Left ventricle myocardium inferior (tissue), 1 donor: ENCODE data around the gene HIC1. TPM values are rescaled to one million over a fixed set of nuclear protein-coding genes. Genes with fewer than 3 reads are reported as not detected.

Experiments
- DNase-seq: peaks from one replicate; pipeline ENCODE4 v3.0.0-alpha.2; 2020
- H3K27ac ChIP-seq: fragments of 200-600 bp; replicated peaks from 2 replicates; pipeline ENCODE4 v1.8.0; 2021
- H3K27me3 ChIP-seq: fragments of 200-600 bp; 2 replicates; pipeline ENCODE4 v1.8.0; 2021; ENCODE audit warnings: low read depth
- H3K36me3 ChIP-seq: fragments of 200-600 bp; 2 replicates; pipeline ENCODE4 v1.8.0; 2021
- H3K4me1 ChIP-seq: fragments of 200-600 bp; 2 replicates; pipeline ENCODE4 v1.8.0; 2021
- H3K4me3 ChIP-seq: fragments of 200-600 bp; 2 replicates; pipeline ENCODE4 v1.8.0; 2021; ENCODE audit warnings: mild to moderate bottlenecking, moderate library complexity
- H3K9me3 ChIP-seq: fragments of 200-600 bp; replicated peaks from 2 replicates; pipeline ENCODE4 v1.8.0; 2021
- CTCF ChIP-seq: fragments of 200-600 bp; IDR thresholded peaks from 2 replicates; pipeline ENCODE4 v1.8.0; 2021; ENCODE audit warnings: antibody characterized with exemption, mild to moderate bottlenecking, borderline replicate concordance
- intact Hi-C: fragments of 100-400 bp; cut with micrococcal nuclease; formaldehyde crosslinking; loops from one replicate; pipeline ENCODE4 v1.11.0; 2022
- total RNA-seq: library from RNA; stranded (reverse); fragmentation: NEBNext Ultra II Directional; extraction: Animal tissue kit (Norgen Biotek cat#: 25700); gene quantifications from one replicate; pipeline ENCODE4 v1.2.1, GENCODE V29; 2021
- donor health status: DM: no; HTN: yes; CAD: no; lungs with severe emphysema.

The HIC1 gene
- total RNA-seq, 1 donor from 2014 or later, result 23.5 TPM

DNA sequence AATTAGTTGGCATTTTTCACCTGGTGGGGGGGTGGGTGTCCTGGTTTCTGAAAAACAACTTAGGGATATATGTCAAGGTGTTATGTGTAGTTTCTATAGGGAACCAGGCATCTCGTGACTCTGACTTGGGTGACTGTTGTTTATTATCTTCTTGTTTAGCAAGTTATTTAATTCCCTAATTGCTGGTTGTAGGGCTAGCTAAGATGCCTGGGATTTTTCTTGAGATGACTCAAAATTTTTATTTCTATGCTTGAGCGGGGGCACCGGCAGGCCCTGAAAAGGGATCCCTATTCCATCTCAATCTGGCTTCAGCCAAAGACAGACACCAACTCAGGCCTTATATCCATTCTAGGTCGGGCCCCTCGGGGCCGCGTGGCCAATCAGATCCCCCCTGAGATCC is 21.8 kb upstream of the HIC1 start:
- peaks cover 31% of the 10 kb centered on the region for H3K36me3 ChIP-seq
- H3K4me1 ChIP-seq, result peaks cover 38% of the 10 kb centered on the region
- TF ChIP-seq CTCF, result no peak
- no peak overlapping the region for H3K4me3 ChIP-seq
- H3K27ac ChIP-seq, result no peak overlapping the region
- DNase-seq, result no peak
- intact Hi-C loops, result no loop called here
- H3K9me3 ChIP-seq, result no peaks in the 10 kb centered on the region
- H3K27me3 ChIP-seq, result peaks cover 9% of the 10 kb centered on the region

- intact Hi-C loops, result no loop called here
- no peaks in the 10 kb centered on the region for H3K27me3 ChIP-seq
- H3K9me3 ChIP-seq, result no peaks in the 10 kb centered on the region
- peaks cover 38% of the 10 kb centered on the region for H3K4me1 ChIP-seq
- TF ChIP-seq CTCF, result no peak
- H3K4me3 ChIP-seq, result no peak overlapping the region
- H3K36me3 ChIP-seq, result peaks cover 31% of the 10 kb centered on the region
- DNase-seq, result no peak
- no peak overlapping the region for H3K27ac ChIP-seq
Observed at GRCh38 chr17:2034157-2034556, 20.7 kb upstream of the HIC1 start.

DNA sequence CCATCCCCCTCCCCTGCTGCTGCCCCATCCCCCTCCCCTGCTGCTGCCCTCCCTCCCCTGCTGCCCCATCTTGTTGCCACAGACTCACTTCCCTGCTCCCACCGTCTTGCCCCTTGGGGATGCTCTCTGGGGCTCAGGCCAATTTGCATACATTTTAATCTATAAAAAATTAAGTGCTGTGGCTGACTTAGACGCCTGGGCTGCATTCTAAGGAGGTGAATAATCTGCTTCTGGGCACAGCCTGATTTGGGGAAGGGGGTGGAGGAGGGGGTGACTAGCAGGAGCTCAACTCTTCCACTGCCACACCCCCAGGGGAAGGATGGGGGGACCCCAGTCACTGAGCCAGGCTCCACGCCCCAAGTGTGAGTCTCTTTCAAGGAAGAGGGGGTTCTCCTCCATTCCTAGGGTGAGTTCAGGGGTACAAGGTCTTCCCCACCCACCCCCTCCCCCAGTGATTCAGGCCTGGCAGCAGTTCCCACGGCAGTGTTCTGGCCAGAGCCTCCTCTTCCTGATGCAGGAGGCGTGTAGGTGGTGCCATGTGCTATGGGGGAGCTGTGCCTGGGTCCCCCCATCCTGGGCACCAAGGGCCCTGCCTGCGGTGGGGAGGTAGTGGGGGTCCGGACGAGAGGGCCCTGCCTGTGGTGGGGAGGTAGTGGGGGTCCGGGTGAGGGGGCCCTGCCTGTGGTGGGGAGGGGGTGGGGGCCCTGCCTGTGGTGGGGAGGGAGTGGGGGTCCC is 19.9 kb upstream of the HIC1 start:
- Histone ChIP-seq H3K4me3 (no peak overlapping the region), H3K27ac (no peak overlapping the region), H3K27me3 (no peaks in the 10 kb centered on the region), H3K9me3 (no peaks in the 10 kb centered on the region), H3K36me3 (peaks cover 35% of the 10 kb centered on the region), H3K4me1 (peaks cover 32% of the 10 kb centered on the region)
- intact Hi-C loops, result no loop called here
- TF ChIP-seq CTCF, result no peak
- no peak for DNase-seq

DNA sequence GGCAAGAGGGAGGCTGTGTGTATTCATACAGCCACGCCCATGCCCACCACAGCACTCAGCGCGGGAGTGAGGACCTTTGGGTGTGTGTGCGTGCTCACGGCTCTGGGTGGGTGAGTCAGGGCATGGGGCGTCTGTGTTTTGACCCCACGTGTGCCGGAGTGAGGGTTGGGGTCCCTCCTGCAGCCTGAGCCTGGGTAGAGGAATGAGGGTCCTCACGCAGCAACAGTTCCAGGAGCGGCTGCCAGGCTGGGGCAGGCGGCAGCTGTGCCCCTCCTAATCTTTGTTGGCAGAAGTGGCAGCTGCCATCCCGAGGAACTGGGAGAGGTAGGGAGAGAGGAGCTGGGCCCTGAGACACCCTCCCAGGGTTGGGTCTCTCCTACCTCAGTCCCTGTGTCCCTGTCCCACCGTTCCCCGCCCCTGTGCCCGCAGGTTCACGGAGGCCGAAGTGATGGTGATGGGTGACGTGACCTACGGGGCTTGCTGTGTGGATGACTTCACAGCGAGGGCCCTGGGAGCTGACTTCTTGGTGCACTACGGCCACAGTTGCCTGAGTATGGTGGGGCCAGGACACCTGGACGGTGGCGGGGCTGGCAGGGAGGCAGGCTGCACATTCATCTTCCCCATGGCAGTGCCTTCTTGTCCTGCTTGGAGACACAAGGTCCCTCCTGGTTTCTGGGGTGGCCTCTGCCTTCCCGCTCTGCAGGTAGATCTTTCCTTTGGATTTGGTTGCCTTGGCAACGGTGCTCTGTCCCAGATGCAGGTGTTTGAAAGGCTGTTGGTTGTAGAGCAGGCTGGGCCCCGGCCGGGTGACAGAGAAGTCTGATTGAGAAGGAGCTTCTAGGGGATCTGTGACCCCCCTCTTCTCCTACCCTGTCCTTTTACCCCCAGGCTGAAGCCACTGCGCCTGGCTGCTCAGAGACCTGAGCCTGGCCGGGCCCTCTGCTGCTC is 19.1 kb upstream of the HIC1 start:
- TF ChIP-seq CTCF, result no peak
- peaks cover 26% of the 10 kb centered on the region for H3K4me1 ChIP-seq
- H3K9me3 ChIP-seq, result no peaks in the 10 kb centered on the region
- DNase-seq, result no peak
- no peak overlapping the region for H3K4me3 ChIP-seq
- intact Hi-C loops, result no loop called here
- H3K36me3 ChIP-seq, result peaks cover 38% of the 10 kb centered on the region
- H3K27ac ChIP-seq, result no peak overlapping the region
- no peaks in the 10 kb centered on the region for H3K27me3 ChIP-seq

DNA sequence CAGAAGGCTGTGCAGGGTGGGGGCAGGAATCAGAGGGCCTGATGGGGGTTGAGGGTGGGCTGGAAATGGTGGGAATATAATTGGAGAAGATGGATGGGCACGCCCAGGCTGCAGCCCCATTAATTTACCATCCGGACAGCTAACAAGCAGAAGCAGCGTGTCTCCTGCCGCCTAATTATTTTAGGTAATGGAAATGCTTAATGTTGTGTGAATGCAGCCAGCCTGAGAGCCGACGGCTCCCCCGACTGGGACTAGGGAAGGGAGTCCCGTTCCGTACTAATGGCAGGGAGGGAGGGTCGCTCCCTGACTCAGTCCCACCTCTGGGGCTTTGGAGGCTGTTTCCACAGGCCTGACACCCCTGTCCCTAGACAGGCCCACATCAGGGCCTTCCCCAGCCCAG is 17.7 kb upstream of the HIC1 start:
- Histone ChIP-seq H3K27me3 (no peaks in the 10 kb centered on the region), H3K36me3 (peaks cover 38% of the 10 kb centered on the region), H3K27ac (no peak overlapping the region), H3K9me3 (no peaks in the 10 kb centered on the region), H3K4me3 (no peak overlapping the region), H3K4me1 (peaks cover 26% of the 10 kb centered on the region)
- intact Hi-C loops, result no loop called here
- TF ChIP-seq CTCF, result no peak
- no peak for DNase-seq
